Hepatocyte (in vitro differentiated cells): ENCODE measurements around the gene DNAJB12. TPM values are rescaled to one million over a fixed set of nuclear protein-coding genes. Genes with fewer than 3 reads are reported as not detected.

Experiments used
- polyA plus RNA-seq: library from polyadenylated mRNA; unstranded; fragments of >200 nt; fragmentation: Nextera tagmentation; extraction: Ambion mirVana; gene quantifications from 2 replicates; pipeline ENCODE4 v1.2.1, GENCODE V29; 2016
- small RNA-seq: library from RNA; depleted of rRNA; stranded (forward); fragments of <200 nt; gene quantifications from one replicate; pipeline ENCODE3, GENCODE V24; 2014
- total RNA-seq: library from RNA; depleted of rRNA; stranded (reverse); fragments of >200 nt; gene quantifications from 2 replicates; pipeline ENCODE4 v1.2.3, GENCODE V29; 2014

Gene DNAJB12
- total and polyA plus RNA-seq, 2 experiments from 2014 or later: 31.0 to 40.3 TPM

Small RNA genes within 50 kb of the gene (small RNA-seq; reads per million reads assigned to genes)
- gene RNU6-805P: not detected

Other genes with a start within 250 kb of the DNAJB12 start
- gene ANAPC16, start 138.9 kb downstream of the DNAJB12 start, total RNA-seq: 109 and 117 TPM in 2 replicates
- 118 and 131 TPM in 2 replicates for gene ANAPC16, start 138.9 kb downstream of the DNAJB12 start, polyA plus RNA-seq
- gene ASCC1, start 138.6 kb downstream of the DNAJB12 start, total RNA-seq: 38.7 and 43.3 TPM in 2 replicates
- 25.2 and 31.8 TPM in 2 replicates for gene ASCC1, start 138.6 kb downstream of the DNAJB12 start, polyA plus RNA-seq
- 162 and 165 TPM in 2 replicates for gene DDIT4, start 81.0 kb downstream of the DNAJB12 start, total RNA-seq
- gene DDIT4, start 81.0 kb downstream of the DNAJB12 start, polyA plus RNA-seq: 189 and 235 TPM in 2 replicates